ELR (cell line): ENCODE data around the gene ZXDC.

ENCODE experiments used
- DNase-seq: peaks from one replicate; pipeline ENCODE4 v3.0.0-alpha.2; 2015; ENCODE audit warnings: low read depth

Gene ZXDC

GRCh38 chr3:126475413-126476114, at the start of gene ZXDC:
ZXDC (minus strand) TSS chr3:126475891; CDS start chr3:126475865, 26 bp downstream.
- peak; percentile 93 for DNase-seq

GRCh38 chr3:126525091-126525852, 49.6 kb upstream of the ZXDC start:
- no peak for DNase-seq

GRCh38 chr3:126524429-126524988, 48.8 kb upstream of the ZXDC start:
- no peak for DNase-seq

GRCh38 chr3:126523745-126524428, 48.2 kb upstream of the ZXDC start, which contains the start of gene CHST13:
CHST13 (plus strand) TSS chr3:126524155; CDS start chr3:126524333, 178 bp downstream.
- peak; percentile 39 for DNase-seq

GRCh38 chr3:126522363-126522788, 46.7 kb upstream of the ZXDC start:
- peak; percentile 70 for DNase-seq

- no peak for DNase-seq
Measured at GRCh38 chr3:126521122-126521891, 45.6 kb upstream of the ZXDC start.

GRCh38 chr3:126519506-126520455, 44.1 kb upstream of the ZXDC start:
- DNase-seq = no peak

GRCh38 chr3:126518779-126519177, 43.1 kb upstream of the ZXDC start:
- no peak for DNase-seq

GRCh38 chr3:126517986-126518778, 42.5 kb upstream of the ZXDC start:
- no peak for DNase-seq

GRCh38 chr3:126517291-126517951, 41.7 kb upstream of the ZXDC start, which contains the start of gene UROC1:
UROC1 (minus strand) TSS chr3:126517773; CDS start chr3:126517719, 54 bp downstream.
- DNase-seq = no peak

- no peak for DNase-seq
Measured at GRCh38 chr3:126516936-126517290, 41.2 kb upstream of the ZXDC start.

- DNase-seq = no peak
Measured at GRCh38 chr3:126516152-126516935, 40.7 kb upstream of the ZXDC start.

GRCh38 chr3:126515066-126515706, 39.5 kb upstream of the ZXDC start:
- no peak for DNase-seq

GRCh38 chr3:126514161-126514560, 38.5 kb upstream of the ZXDC start:
- no peak for DNase-seq

- DNase-seq = no peak
Measured at GRCh38 chr3:126512916-126513650, 37.4 kb upstream of the ZXDC start.

GRCh38 chr3:126512026-126512425, 36.3 kb upstream of the ZXDC start:
- no peak for DNase-seq

- no peak for DNase-seq
Measured at GRCh38 chr3:126511291-126511690, 35.6 kb upstream of the ZXDC start.
